GM18520 (cell line): ENCODE data around the gene LMBRD2.
"Not testable (repeated sequence)": the region's sequence is repeated elsewhere in the genome, so short reads cannot be mapped to it uniquely, and the experiment has no call there.

ENCODE experiments used
- ATAC-seq: cut with Tn5 transposase; IDR thresholded peaks from one replicate; pipeline ENCODE4 v1.9.1; 2021; ENCODE audit not compliant: unreplicated experiment

The LMBRD2 gene

GRCh38 chr5:36162810-36163486 lies 11.3 kb upstream of the LMBRD2 start:
- no peak for ATAC-seq

- no peak for ATAC-seq
Measured at GRCh38 chr5:36161361-36161760, 9.7 kb upstream of the LMBRD2 start.

- no peak for ATAC-seq
Measured at GRCh38 chr5:36160617-36161016, 8.9 kb upstream of the LMBRD2 start.

GRCh38 chr5:36158144-36158543 lies 6.5 kb upstream of the LMBRD2 start:
- ATAC-seq: no peak

- no peak for ATAC-seq
Measured at GRCh38 chr5:36156619-36157018, 4.9 kb upstream of the LMBRD2 start.

- no peak for ATAC-seq
Measured at GRCh38 chr5:36156121-36156601, 4.5 kb upstream of the LMBRD2 start.

GRCh38 chr5:36155291-36155690 lies 3.6 kb upstream of the LMBRD2 start:
- ATAC-seq: no peak

- no peak for ATAC-seq
Measured at GRCh38 chr5:36153726-36154125, 2.0 kb upstream of the LMBRD2 start.

- no peak for ATAC-seq
Measured at GRCh38 chr5:36153298-36153677, 1.6 kb upstream of the LMBRD2 start.

- ATAC-seq: no peak
Measured at GRCh38 chr5:36152324-36153297, 924 bp upstream of the LMBRD2 start.

GRCh38 chr5:36150676-36151433 lies 832 bp downstream of the LMBRD2 start:
- no peak for ATAC-seq

- ATAC-seq: no peak
Measured at GRCh38 chr5:36147681-36148080, 4.0 kb downstream of the LMBRD2 start.

- no peak for ATAC-seq
Measured at GRCh38 chr5:36146390-36146789, 5.3 kb downstream of the LMBRD2 start.

GRCh38 chr5:36145311-36145710 lies 6.4 kb downstream of the LMBRD2 start:
- no peak for ATAC-seq

GRCh38 chr5:36138900-36139683 lies 12.6 kb downstream of the LMBRD2 start:
- no peak for ATAC-seq

GRCh38 chr5:36136581-36136980 lies 15.1 kb downstream of the LMBRD2 start:
- no peak for ATAC-seq

GRCh38 chr5:36135988-36136387 lies 15.7 kb downstream of the LMBRD2 start:
- ATAC-seq: no peak

- ATAC-seq: not testable (repeated sequence)
Measured at GRCh38 chr5:36133009-36133408, 18.7 kb downstream of the LMBRD2 start.

GRCh38 chr5:36129666-36130065 lies 22.0 kb downstream of the LMBRD2 start:
- not testable (repeated sequence) for ATAC-seq

- ATAC-seq: no peak
Measured at GRCh38 chr5:36128795-36129194, 22.9 kb downstream of the LMBRD2 start.
